Subcutaneous adipose tissue (tissue), 4 donors: ENCODE results near the gene ENPP3. TPM values are rescaled to one million over a fixed set of nuclear protein-coding genes. Genes with fewer than 3 reads are reported as not detected.

Source experiments
- CTCF ChIP-seq: fragments of 450-650 bp; IDR thresholded peaks from one replicate; pipeline ENCODE4 v1.5.1; 2016; ENCODE audit warnings: low read depth, mild to moderate bottlenecking, control low read depth, antibody characterized with exemption, moderate library complexity
- total RNA-seq, 4 donors: library from RNA; depleted of rRNA; stranded (reverse); fragments of >200 nt; gene quantifications; one replicate each; pipeline ENCODE4 v1.1.0, GENCODE V29; 2016

ENPP3 gene
- total RNA-seq, 4 donors from 2014 or later, result 0.33 to 1.3 (median 0.80) TPM

- no peak for TF ChIP-seq CTCF
Observed at GRCh38 chr6:131736811-131737210, 99.7 kb downstream of the ENPP3 start.

GRCh38 chr6:131739136-131739535, 102.0 kb downstream of the ENPP3 start:
- no peak for TF ChIP-seq CTCF

GRCh38 chr6:131740161-131740560, 103.1 kb downstream of the ENPP3 start:
- TF ChIP-seq CTCF, result no peak

- TF ChIP-seq CTCF, result no peak
Observed at GRCh38 chr6:131741688-131742393, 104.7 kb downstream of the ENPP3 start.

GRCh38 chr6:131744432-131745287, 107.6 kb downstream of the ENPP3 start:
- TF ChIP-seq CTCF, result no peak

GRCh38 chr6:131745476-131745875, 108.4 kb downstream of the ENPP3 start:
- TF ChIP-seq CTCF, result no peak

- TF ChIP-seq CTCF, result no peak
Observed at GRCh38 chr6:131747821-131748353, 110.8 kb downstream of the ENPP3 start.
